Stromal cell of bone marrow (primary cell): Measurements from ENCODE around the gene FGA.
"Not testable (repeated sequence)": the region's sequence is repeated elsewhere in the genome, so short reads cannot be mapped to it uniquely, and the experiment has no call there.

Source experiments
- DNase-seq: peaks from one replicate; pipeline ENCODE4 v3.0.0-alpha.2; 2012; ENCODE audit warnings: low read depth

FGA gene

GRCh38 chr4:154606728-154607723, 16.5 kb upstream of the FGA start:
- DNase-seq = no peak

DNA sequence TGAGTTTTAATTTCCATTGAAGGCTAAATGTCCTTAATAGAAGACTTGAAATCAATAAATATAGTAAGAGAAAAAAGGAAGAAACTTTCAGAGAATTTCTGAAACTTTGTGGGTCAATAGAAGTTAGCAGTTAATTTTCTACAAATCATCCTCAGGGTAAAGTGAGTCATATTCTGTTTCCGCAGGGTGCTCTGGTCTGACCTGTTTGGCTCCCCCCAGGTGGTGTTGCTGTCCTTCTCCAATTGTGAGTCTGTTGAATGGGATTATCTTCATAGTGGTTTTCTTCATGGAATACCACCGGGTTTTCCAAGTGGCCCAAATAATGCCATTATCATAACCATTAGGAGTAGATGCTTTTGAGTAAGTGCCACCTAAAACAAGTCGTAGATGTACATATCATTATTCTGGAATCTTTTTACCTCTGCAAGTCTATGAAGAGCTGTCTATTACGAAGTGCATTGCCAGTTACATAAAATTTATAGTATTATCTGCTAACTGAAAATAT, 14.2 kb upstream of the FGA start:
- DNase-seq = no peak

- no peak for DNase-seq
Observed at GRCh38 chr4:154603033-154603943, 12.7 kb upstream of the FGA start.

GRCh38 chr4:154602404-154603020, 12.0 kb upstream of the FGA start:
- no peak for DNase-seq

- no peak for DNase-seq
Observed at GRCh38 chr4:154597798-154598774, 7.5 kb upstream of the FGA start.

GRCh38 chr4:154597281-154597680, 6.7 kb upstream of the FGA start:
- DNase-seq = not testable (repeated sequence)

DNA sequence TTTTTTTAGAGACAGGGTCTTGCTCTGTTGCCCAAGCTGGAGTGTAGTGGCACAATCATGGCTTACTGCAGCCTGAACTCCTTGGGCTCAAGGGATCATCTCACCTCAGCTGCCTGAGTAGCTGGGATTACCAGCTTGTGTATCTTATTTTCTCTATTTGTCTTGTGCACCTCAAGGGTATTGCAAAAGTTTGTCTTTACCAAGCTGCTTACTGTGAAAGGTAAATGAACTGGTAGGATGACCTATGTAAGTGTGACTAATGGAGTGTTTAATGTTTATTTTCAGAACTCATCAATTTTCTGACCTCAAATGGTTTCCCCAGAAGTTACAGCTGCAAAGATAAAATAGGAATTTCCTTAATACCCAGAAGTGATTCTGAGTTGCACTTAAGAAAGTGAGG, 5.3 kb upstream of the FGA start:
- no peak for DNase-seq

DNA sequence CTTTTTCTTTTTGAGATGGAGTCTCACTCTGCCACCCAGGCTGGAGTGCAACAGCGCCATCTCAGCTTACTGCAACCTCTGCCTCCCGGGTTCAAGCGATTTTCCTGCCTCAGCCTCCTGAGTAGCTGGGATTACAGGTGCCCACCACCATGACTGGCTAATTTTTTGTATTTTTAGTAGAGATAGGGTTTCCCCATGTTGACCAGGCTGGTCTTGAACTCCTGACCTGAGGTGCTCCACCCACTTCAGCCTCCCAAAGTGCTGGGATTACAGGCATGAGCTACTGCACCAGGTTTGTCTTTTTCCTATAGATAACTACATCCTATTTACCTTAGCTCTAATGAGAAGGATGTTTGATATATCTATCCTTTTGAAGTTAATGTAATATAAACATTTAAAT, 3.8 kb upstream of the FGA start:
- not testable (repeated sequence) for DNase-seq

DNA sequence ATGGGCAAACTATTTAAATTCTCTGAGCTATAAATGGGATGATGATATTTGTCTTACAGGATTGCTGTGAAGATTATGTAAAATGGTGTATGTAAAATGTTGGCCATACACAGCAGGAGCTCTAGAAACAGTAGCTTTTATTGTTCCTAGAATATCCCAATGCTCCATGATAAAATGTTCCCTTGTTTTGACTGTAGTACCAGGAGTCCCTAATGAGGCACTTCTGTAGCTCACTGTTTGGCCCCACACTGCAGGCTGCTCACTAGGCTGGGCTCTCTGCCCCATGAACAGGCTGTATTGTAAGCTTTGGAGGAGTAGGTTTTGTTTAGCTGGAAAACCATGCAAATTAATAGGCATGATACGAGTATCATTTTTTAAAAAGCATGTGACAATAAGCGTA, 3.3 kb upstream of the FGA start:
- DNase-seq = no peak

DNA sequence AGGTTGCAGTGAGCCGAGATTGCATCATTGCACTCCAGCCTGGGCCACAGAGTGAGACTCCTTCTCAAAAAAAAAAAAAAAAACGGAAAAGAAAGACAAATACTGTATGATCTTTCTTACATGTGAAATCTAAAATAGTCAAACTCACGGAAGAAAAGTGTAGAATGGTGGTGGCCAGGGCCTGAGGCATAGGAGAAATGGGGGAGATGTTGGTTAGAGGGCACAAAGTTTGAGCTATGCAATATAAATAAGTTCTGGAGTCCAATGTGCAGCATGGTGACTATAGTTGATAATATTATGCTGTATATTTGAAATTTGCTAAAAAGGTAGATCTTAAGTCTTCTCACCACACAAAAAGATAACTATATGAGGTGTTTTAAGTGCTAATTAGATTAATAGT, 1.3 kb upstream of the FGA start:
- DNase-seq = no peak

GRCh38 chr4:154589296-154590197, 995 bp downstream of the FGA start:
- DNase-seq = no peak

- DNase-seq = no peak
Observed at GRCh38 chr4:154588198-154588597, 2.3 kb downstream of the FGA start.

- no peak for DNase-seq
Observed at GRCh38 chr4:154586296-154587033, 4.1 kb downstream of the FGA start.

DNA sequence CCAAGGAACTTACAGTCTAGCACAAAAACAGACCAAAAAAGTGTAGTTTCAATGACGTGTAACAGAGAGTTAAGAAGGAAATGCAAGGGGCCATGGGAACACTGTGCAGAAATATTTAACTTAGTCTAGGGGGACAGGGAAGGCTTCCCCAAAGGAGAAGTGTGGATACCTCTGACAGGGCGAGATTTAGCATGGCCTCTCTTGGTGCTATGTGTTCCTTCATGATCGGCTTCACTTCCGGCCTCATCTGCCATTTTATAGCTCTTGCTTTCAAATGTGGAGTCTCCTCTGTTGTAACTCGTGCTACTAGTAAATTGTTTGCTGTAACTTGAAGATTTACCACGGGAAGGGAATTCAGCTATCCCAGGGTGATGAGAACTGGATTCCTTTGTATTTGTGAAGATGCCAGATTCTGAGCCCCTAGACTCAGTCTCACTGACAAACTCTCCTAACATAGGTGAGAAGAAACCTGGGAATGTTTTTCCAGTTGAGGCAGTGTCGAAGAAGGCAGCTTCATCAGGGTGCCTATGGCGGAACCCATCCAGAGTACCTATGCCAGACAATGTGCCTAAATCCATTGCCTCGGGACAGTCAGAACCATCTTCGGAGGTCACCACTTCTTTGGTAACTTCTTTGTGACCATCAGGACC, 5.0 kb downstream of the FGA start:
- no peak for DNase-seq

- no peak for DNase-seq
Observed at GRCh38 chr4:154584259-154584658, 6.3 kb downstream of the FGA start.

DNA sequence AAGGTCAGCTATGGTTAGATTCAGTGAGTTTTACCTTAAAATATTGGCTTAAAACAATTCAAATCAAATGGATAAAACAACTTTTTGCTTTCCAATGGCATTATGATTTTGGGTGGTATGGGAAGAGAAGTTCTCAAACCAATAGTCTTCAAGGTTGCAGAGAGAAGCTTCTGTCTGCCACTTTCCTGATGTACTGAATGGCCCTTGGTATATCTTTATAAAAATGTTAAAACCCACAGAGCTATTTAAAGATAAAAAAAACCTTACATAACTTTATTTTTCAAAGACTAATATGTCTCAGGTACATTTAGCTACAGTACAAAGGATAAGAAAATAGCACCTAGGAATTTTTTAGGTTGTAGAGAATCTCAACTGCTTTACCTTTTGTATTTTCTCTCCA, 6.9 kb downstream of the FGA start:
- DNase-seq = no peak

DNA sequence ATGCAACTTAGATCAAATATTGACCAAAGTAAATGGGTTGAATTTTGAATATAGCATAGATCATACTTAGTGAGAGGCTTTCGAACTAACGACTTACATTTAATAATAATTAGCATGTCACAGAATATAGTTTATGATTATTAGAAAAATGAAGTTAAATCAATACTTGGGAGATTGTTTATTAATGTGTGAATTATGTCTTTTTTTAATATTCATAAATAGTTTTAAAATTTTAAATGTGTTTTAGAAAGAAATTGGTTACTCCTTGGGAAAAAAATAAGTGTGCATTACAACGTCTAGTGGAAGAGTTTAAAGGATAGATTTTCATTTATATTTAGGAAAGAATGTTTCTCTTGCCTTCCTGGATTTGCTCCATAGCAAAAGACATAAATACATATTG, 7.3 kb downstream of the FGA start:
- no peak for DNase-seq

DNA sequence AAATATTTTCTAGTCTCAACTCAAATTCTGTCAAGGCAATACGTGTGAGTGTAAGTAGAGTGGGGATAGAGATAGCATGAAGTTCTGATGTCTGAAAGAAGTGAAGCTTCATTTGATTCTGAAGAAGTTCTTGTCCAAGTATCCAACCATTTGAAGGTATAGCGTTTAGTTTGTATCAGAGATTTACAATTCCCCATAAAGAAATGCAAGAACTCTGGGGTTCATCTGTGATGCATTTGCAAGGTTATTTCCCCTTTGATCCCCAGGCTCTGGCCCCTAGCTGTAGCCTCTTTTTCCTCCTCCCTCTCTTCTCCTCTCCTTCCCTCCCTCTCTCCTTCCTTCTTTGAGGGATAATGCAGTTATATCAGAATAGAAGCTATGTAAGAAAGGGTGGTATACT, 7.8 kb downstream of the FGA start:
- DNase-seq = no peak

GRCh38 chr4:154579927-154580326, 10.6 kb downstream of the FGA start:
- DNase-seq = no peak
